ENCODE data around the gene SNPH. TPM values are rescaled to one million over a fixed set of nuclear protein-coding genes. Genes with fewer than 3 reads are reported as not detected.

SNPH gene
- total RNA-seq, 1 donor from 2014 or later, result 4.6 TPM

- no peak overlapping the region for H3K4me3 ChIP-seq (ENCODE audit: low read depth, low read length)
- TF ChIP-seq CTCF (conservative IDR thresholded peaks at IDR 0.05; ENCODE audit: low read depth, low read length), result no peak
- no peak for DNase-seq (ENCODE audit: low read depth)
Measured at GRCh38 chr20:1357921-1358671, 92.0 kb downstream of the SNPH start.

Other genes with a start within 250 kb of the SNPH start
- 156 and 171 TPM in 2 replicates for gene PSMF1, start 147.7 kb upstream of the SNPH start, total RNA-seq
- 1.2 TPM in 1 of 2 replicates, not detected in the other for gene TMEM74B, start 81.3 kb upstream of the SNPH start, total RNA-seq
- gene C20orf202, start 62.8 kb upstream of the SNPH start, total RNA-seq, result not detected in 2 replicates
- 0.06 and 1.2 TPM in 2 replicates for gene RAD21L1, start 40.2 kb upstream of the SNPH start, total RNA-seq
- gene SDCBP2, start 62.8 kb downstream of the SNPH start, total RNA-seq, result 2.8 and 5.1 TPM in 2 replicates
- gene FKBP1A, start 126.8 kb downstream of the SNPH start, total RNA-seq, result 129 and 188 TPM in 2 replicates
- 58.6 and 61.6 TPM in 2 replicates for gene NSFL1C, start 200.6 kb downstream of the SNPH start, total RNA-seq
- 0.29 TPM in 1 of 2 replicates, not detected in the other for gene SIRPB2, start 225.1 kb downstream of the SNPH start, total RNA-seq

All from epithelial cell of proximal tubule (primary cell).